ENCODE results near the gene CPVL. TPM values are rescaled to one million over a fixed set of nuclear protein-coding genes. Genes with fewer than 3 reads are reported as not detected.
A peak's percentile ranks its signal among the peaks of the same experiment; 100 is the strongest.

CPVL gene
- total and polyA plus RNA-seq, 2 experiments from 2014 or later, result 31.9 to 37.8 TPM

DNA sequence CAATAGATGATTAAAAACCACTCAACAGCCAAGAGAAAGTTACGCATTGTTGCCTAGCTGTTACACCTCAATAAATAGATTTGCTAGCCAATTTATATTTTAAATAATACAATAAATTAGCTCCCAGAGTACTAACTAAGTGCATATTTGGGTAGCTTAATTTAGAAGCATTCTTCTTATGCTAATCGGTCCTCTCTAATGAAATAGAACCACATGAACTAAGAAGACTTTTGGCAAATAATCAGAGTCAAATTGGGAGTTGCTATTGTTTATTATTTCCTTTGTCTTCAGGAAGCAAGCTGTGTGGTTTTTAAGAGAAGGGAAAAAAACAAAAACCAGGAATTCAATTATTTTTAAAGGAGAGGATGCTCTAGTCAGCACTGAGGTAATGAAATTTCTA is 139.2 kb downstream of the CPVL start:
- Mint-ChIP-seq H3K36me3 (ENCODE audit: low read depth) (peaks cover 14% of the 10 kb centered on the region), H3K27me3 (ENCODE audit: insufficient read depth, low read depth, poor library complexity) (no peaks in the 10 kb centered on the region), H3K4me1 (peaks cover 4% of the 10 kb centered on the region; the same call in 2 of the 3 replicates), H3K4me3 (no peak overlapping the region), H3K9me3 (peaks cover 11% of the 10 kb centered on the region), H3K27ac (no peak overlapping the region)
- no peak overlapping the region for H3K4me3 ChIP-seq
- no peaks in the 10 kb centered on the region for H3K79me2 ChIP-seq (replicated peaks; ENCODE audit: insufficient read depth)
- H3K9me2 ChIP-seq (ENCODE audit: insufficient read depth), result no peaks in the 10 kb centered on the region
- H3K36me3 ChIP-seq (ENCODE audit: insufficient read depth), result no peaks in the 10 kb centered on the region
- no peak overlapping the region for H3K27ac ChIP-seq (ENCODE audit: low read depth)
- peak overlapping the region; percentile 44; the same call in 1 of the 2 replicates for H3K4me2 ChIP-seq
- H3K4me1 ChIP-seq (ENCODE audit: insufficient read depth), result peaks cover 11% of the 10 kb centered on the region
- DNase-seq (ENCODE audit: low spot score), result no peak
- TF ChIP-seq EZH2 (IDR thresholded peaks at IDR 0.05; ENCODE audit: low read depth, unreplicated experiment) (no peak), ZNF114 (CRISPR knock-in tag; IDR thresholded peaks at IDR 0.05) (no peak)
- TF ChIP-seq, protein P1, sequence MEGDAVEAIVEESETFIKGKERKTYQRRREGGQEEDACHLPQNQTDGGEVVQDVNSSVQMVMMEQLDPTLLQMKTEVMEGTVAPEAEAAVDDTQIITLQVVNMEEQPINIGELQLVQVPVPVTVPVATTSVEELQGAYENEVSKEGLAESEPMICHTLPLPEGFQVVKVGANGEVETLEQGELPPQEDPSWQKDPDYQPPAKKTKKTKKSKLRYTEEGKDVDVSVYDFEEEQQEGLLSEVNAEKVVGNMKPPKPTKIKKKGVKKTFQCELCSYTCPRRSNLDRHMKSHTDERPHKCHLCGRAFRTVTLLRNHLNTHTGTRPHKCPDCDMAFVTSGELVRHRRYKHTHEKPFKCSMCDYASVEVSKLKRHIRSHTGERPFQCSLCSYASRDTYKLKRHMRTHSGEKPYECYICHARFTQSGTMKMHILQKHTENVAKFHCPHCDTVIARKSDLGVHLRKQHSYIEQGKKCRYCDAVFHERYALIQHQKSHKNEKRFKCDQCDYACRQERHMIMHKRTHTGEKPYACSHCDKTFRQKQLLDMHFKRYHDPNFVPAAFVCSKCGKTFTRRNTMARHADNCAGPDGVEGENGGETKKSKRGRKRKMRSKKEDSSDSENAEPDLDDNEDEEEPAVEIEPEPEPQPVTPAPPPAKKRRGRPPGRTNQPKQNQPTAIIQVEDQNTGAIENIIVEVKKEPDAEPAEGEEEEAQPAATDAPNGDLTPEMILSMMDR (conservative IDR thresholded peaks at IDR 0.05; ENCODE audit: low read depth in 2 of 2), result no peak
- no peaks in the 10 kb centered on the region for H4K20me1 ChIP-seq (replicated peaks; ENCODE audit: insufficient read depth)
- H2AFZ ChIP-seq, result no peak overlapping the region
- no peak for ATAC-seq
- H3F3A ChIP-seq (replicated peaks; ENCODE audit: low read depth), result no peaks in the 10 kb centered on the region
- H3K27me3 ChIP-seq (ENCODE audit: insufficient read depth), result no peaks in the 10 kb centered on the region

DNA sequence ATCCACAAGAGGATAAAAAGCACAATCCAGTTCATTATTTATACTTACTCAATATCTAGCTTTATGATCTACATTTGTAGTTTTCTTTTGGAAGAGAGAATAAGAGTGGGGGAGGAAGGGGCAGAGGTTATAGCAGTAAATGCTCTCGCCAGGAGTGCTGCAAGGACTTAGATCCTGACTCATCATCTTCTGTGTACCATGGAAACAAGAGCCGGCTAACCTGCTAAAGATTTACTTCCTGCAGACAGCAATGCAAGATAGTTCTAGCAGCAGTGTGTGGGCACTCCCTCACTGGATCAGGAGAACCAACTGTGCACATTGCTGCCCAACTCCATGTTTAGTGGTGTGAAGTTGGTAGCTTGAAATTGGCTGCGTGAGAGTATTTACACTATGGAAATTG is 140.5 kb downstream of the CPVL start:
- Histone ChIP-seq H3K9me2 (ENCODE audit: insufficient read depth) (no peaks in the 10 kb centered on the region), H4K20me1 (replicated peaks; ENCODE audit: insufficient read depth) (no peaks in the 10 kb centered on the region), H3K27me3 (ENCODE audit: insufficient read depth) (no peaks in the 10 kb centered on the region), H3K79me2 (replicated peaks; ENCODE audit: insufficient read depth) (no peaks in the 10 kb centered on the region), H3K27ac (ENCODE audit: low read depth) (no peak overlapping the region), H3K4me3 (no peak overlapping the region), H3K4me2 (no peak overlapping the region), H3F3A (replicated peaks; ENCODE audit: low read depth) (no peaks in the 10 kb centered on the region), H3K36me3 (ENCODE audit: insufficient read depth) (no peaks in the 10 kb centered on the region), H3K4me1 (ENCODE audit: insufficient read depth) (peaks cover 16% of the 10 kb centered on the region), H2AFZ (no peak overlapping the region)
- peaks cover 14% of the 10 kb centered on the region for H3K36me3 Mint-ChIP-seq (ENCODE audit: low read depth)
- H3K27ac Mint-ChIP-seq, result no peak overlapping the region
- H3K27me3 Mint-ChIP-seq (ENCODE audit: insufficient read depth, low read depth, poor library complexity), result no peaks in the 10 kb centered on the region
- peaks cover 8% of the 10 kb centered on the region; the same call in 2 of the 3 replicates for H3K4me1 Mint-ChIP-seq
- peaks cover 11% of the 10 kb centered on the region for H3K9me3 Mint-ChIP-seq
- DNase-seq (ENCODE audit: low spot score) (no peak), ATAC-seq (no peak)
- H3K4me3 Mint-ChIP-seq, result no peak overlapping the region
- no peak for TF ChIP-seq ZNF331 (CRISPR knock-in tag; IDR thresholded peaks at IDR 0.05; ENCODE audit: low read depth)
- TF ChIP-seq, protein P1 (conservative IDR thresholded peaks at IDR 0.05; ENCODE audit: low read depth in 2 of 2), result no peak
- TF ChIP-seq NANOG (IDR thresholded peaks at IDR 0.05; ENCODE audit: borderline replicate concordance), result no peak
- no peak for TF ChIP-seq JUNB (IDR thresholded peaks at IDR 0.05; ENCODE audit: unreplicated experiment)
- TF ChIP-seq EZH2 (IDR thresholded peaks at IDR 0.05; ENCODE audit: low read depth, unreplicated experiment), result no peak
- no peak for TF ChIP-seq CREB1 (CRISPR knock-in tag; IDR thresholded peaks at IDR 0.05; ENCODE audit: low read depth)
- TF ChIP-seq STAT1 (IDR thresholded peaks at IDR 0.05; ENCODE audit: unreplicated experiment), result no peak
- no peak for TF ChIP-seq POLR2AphosphoS5 (IDR thresholded peaks at IDR 0.05; ENCODE audit: low read depth)
- TF ChIP-seq, protein P2, sequence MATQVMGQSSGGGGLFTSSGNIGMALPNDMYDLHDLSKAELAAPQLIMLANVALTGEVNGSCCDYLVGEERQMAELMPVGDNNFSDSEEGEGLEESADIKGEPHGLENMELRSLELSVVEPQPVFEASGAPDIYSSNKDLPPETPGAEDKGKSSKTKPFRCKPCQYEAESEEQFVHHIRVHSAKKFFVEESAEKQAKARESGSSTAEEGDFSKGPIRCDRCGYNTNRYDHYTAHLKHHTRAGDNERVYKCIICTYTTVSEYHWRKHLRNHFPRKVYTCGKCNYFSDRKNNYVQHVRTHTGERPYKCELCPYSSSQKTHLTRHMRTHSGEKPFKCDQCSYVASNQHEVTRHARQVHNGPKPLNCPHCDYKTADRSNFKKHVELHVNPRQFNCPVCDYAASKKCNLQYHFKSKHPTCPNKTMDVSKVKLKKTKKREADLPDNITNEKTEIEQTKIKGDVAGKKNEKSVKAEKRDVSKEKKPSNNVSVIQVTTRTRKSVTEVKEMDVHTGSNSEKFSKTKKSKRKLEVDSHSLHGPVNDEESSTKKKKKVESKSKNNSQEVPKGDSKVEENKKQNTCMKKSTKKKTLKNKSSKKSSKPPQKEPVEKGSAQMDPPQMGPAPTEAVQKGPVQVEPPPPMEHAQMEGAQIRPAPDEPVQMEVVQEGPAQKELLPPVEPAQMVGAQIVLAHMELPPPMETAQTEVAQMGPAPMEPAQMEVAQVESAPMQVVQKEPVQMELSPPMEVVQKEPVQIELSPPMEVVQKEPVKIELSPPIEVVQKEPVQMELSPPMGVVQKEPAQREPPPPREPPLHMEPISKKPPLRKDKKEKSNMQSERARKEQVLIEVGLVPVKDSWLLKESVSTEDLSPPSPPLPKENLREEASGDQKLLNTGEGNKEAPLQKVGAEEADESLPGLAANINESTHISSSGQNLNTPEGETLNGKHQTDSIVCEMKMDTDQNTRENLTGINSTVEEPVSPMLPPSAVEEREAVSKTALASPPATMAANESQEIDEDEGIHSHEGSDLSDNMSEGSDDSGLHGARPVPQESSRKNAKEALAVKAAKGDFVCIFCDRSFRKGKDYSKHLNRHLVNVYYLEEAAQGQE (IDR thresholded peaks at IDR 0.05; ENCODE audit: unreplicated experiment), result no peak
- TF ChIP-seq, protein P3, sequence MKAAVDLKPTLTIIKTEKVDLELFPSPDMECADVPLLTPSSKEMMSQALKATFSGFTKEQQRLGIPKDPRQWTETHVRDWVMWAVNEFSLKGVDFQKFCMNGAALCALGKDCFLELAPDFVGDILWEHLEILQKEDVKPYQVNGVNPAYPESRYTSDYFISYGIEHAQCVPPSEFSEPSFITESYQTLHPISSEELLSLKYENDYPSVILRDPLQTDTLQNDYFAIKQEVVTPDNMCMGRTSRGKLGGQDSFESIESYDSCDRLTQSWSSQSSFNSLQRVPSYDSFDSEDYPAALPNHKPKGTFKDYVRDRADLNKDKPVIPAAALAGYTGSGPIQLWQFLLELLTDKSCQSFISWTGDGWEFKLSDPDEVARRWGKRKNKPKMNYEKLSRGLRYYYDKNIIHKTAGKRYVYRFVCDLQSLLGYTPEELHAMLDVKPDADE (IDR thresholded peaks at IDR 0.05), result no peak
